NOMO-1 (cell line): ENCODE measurements around the gene SUGCT.
"Not testable (repeated sequence)": the region's sequence is repeated elsewhere in the genome, so short reads cannot be mapped to it uniquely, and the experiment has no call there.

Source experiments
- DNase-seq, 2 experiments: peaks; one replicate each; lab custom pipeline; 2025; ENCODE audit not compliant: unreplicated experiment in 2 of 2; lab: John Stamatoyannopoulos, UW

The SUGCT gene

DNA sequence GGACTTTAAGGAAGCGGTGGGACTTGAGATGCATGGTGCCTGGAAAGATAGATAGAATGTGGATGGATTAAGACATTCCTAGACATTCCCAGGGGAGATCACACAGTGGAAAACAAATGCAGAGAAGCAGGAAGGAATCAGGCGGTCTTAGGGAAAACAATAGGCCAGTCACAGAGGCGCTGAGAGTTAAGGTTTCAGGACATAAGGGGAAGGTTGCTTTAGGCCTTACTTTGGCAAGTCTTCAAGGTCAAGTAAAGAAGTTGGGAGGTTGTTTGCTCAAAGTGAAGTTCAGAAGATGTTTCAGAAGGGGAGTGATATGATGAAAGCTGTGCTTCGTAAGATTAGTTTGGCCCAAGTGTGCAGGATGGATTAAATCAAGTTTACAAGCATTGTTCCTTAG lies 109.4 kb downstream of the SUGCT start:
- no peak for DNase-seq

DNA sequence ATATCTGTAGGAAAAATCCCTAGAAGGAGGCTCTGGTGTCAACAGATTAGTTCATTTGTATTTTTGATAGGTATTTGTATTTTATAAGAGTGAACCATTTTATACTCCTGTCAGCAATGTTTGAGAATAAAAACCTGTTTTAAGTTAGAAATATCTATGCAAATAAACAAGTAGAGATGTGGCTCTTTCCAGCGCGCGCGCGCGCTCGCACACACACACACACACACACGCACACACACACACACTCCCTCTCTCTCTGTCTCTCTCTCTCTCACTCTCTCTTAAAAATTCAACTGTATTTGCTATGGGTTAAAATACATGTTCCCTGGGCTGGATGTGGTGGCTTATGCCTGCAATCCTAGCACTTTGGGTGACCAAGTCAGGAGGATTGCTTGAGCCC lies 113.9 kb downstream of the SUGCT start:
- no peak for DNase-seq

DNA sequence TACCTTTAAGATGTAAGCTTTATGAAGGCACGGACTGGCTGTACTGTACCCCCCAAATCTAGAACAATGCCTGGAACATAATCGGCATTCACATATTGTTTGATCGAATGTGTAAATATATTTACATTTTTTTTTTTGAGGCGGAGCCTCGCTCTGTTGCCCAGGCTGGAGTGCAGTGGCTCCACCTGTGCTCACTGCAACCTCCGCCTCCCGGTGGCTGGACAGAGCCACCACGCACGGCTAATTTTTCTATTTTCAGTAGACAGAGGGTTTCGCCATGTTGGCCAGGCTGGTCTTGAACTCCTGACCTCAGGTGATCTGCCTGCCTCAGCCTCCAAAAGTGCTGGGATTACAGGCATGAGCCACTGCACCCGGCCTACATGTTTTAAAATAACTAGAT lies 118.6 kb downstream of the SUGCT start:
- not testable (repeated sequence) for DNase-seq

DNA sequence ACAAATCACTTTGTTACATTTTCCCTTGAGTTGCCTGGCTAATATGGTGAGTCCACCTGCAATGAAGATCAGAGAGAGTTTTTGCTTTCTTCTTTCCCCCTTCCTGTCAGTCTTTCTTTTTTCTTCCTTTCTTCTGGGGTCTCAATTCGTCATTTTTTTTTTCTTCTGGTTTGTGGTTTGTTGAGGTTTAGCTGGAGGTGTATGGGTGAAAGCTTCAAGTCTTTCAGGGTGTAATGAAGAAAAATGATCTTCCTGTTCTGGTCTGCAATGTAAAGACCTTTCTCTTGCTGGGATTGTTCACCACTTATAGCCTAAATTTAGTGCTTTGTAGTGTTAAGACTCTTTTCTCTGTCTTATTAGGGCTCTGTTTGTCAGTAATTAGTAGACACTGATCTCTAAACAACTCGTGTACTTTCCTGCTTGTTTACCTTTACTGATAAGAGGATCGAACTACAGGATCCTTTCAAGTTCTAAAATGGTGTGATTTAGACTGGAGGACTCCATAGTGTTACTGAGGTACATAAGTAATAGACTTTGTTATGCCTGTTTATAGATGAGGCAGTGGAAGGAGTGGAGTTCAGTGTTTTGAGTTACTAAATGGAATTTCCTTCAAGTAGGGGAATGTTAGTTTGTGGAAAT lies 129.1 kb downstream of the SUGCT start:
- no peak for DNase-seq

DNA sequence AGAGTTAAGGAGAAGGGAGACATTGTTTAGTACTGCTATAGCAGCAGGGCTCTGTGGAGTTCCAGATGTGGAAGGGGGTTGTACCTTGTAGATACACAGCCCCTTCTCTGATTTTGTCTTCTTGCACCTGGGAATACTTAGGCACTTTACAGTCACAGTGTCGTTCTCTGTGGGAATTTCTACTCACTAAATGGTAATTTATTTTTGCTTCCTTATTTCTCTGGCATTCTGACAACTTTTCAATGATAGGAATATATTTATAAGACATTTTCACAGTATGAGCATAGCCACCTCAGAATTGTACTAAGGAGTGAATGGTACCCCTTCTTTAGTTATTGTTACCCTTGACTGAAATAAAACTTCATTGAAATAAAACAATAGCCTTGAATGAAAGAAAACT lies 132.8 kb downstream of the SUGCT start:
- DNase-seq: no peak

DNA sequence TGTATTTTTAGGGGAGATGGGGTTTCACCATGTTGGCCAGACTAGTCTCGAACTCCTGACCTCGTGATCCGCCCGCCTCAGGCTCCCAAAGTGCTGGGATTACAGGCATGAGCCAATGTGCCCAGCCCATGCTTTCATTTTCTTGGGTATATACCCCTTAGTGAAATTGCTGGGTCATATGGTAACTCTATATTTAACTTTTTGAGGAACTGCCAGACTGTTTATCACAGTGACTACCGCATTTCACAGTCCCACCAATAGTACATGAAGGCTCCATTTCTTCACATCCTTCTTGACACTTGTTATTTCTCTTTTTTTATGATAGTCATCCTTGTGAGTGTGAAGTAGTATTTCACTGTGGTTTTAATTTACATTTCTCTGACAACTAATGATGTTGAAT lies 134.0 kb downstream of the SUGCT start:
- peak; percentile 84 to 99 for DNase-seq

DNA sequence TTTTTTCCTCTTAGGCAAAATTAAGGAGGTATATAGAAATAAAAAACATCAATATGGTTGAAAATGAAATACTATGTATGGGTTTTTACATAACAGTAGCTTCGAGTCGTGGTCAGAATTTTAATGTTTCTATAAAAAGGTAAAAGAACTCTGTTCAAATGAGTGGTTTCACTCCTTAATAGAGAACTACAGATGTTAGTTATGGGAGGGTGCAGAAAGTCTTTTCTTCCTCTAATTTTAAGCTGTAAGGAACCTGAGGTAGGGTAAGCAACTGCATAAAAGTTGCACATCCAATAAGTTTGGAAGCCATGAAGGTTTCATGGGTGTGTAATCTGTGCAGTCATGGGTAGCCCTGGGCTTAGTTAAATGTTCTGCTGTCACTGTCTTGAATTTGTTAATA lies 141.3 kb downstream of the SUGCT start:
- DNase-seq: peak in 1 of 2 experiments; percentile 21

DNA sequence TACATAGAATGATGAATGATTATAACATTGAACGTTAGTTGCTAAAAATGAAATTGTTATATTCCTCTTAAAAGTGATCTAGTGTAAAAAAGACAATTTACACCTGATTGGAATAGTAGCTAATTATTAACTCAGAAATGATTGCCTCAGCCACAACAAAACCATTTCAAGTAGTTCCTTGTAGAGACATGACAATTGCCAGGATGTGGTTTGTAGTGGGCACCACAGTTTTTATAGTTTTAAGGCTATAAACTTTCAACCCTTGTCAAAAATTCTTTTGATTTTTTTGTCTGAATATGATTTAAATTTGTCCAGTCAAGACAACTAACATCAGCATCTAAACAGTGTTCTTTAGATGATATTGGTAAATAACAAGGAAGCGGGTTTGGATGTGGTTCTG lies 145.2 kb downstream of the SUGCT start:
- DNase-seq: peak in 1 of 2 experiments; percentile 16

DNA sequence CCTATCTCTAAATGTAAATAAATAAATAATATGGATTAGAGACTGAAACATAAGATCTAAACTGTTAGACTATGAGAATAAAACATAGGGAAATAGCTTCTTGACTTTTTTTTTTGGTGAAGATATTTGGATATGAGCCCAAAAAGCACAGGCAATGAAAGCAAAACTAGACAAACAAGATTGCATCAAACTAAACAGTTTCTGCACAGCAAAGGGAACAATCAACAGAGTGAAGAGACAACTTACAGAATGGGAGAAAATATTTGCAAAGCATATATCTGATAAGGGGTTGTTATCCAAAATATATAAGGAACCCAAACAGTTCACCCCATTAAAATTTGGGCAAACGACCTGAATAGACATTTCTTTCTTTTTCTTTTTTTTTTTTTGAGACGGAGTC lies 148.1 kb downstream of the SUGCT start:
- DNase-seq: no peak

DNA sequence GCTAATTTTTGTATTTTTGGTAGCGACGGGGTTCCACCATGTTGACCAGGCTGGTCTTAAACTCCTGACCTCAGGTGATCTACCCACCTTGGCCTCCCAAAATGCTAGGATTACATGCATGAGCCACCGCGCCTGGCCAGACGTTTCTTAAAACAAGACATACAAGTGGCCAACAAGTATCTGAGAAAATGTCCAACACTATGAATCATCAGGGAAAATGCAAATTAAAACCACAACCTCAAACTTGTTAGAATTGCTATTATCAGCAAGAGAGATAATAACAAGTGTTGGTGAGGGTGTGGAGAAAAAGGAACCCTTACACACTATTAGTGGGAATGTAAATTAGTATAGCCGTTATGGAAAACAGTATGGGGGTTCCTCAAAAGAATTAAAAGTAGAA lies 148.6 kb downstream of the SUGCT start:
- no peak for DNase-seq

DNA sequence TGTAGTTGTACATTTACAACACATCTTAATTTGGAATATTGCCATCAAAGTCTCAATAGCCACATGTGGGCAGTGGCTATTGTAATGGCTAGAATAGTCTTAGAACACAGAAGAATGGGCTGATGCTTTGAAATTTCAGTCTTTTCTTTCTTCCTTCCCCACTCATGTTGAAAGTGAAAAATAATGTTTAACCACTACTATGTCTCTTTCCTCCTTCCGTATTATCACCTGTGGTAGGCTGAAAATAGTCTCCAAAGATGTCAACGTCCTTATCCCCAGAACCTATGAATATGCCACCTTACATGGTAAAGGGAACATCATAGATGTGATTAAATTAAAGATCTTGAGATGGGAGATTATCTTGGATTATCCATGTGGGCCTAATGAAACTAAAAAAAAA lies 154.0 kb downstream of the SUGCT start:
- DNase-seq: no peak

DNA sequence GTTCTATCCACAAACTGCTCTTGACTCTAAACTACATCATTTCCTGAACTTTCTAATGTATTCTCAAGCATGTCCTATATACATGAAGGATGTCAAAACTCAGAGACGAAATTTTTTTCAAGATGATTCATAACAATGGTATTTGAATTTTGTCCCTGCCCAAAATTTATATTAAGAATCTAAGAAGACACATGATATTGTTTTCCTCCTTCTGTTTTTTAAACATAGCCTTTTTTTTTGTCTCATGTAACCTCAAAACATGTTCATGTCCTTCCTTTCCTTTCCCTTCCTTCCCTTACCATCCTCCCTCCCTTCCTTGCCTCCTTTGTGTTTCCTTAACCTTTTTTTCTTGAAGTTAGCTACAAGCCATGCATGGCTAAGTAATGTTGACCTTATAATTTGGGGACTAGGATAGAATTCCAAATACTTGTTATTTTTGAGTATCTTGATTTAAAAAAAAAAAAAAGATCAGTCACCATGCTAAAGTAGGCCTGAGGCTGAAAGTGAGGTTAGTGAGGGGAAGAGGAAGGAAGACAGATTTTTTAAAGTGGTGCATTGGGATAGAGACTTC lies 163.0 kb downstream of the SUGCT start:
- no peak for DNase-seq

DNA sequence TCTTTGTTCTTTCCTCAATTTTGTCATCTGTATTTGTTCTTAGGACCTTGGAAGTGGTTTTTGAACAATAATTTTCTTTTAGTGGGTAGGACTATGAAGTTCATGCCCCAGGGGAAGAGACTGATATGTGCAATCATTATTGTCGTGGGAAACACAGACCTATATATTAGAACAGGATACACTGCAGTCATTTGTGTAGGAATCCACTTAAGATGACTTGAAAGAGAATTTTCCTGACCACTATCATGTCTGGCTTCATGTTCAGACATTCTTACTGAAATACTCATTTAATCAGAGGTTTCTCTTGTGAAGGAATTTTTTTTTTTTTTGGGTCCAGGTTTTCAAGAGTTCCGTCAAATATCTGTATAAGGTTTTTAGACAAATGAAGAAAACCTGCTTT lies 163.6 kb downstream of the SUGCT start:
- DNase-seq: no peak

DNA sequence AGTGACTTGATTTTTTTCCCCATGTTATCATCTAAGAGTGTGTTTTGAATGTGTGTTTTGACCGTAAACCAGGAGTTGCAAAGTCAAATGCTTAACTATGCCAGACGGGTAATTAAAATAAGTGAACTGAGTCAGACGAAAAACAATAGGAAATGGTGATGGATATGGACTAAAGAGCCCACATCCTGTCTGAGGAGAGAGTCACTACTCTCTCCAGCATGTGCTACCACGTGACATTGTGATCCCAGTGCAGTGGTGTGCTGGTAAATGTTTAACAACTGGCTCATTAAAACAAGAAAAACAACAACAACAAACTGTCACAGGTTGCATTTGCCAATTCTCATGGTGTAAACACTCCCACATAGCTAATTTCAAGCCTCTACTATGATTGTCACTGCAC lies 164.3 kb downstream of the SUGCT start:
- DNase-seq: no peak

DNA sequence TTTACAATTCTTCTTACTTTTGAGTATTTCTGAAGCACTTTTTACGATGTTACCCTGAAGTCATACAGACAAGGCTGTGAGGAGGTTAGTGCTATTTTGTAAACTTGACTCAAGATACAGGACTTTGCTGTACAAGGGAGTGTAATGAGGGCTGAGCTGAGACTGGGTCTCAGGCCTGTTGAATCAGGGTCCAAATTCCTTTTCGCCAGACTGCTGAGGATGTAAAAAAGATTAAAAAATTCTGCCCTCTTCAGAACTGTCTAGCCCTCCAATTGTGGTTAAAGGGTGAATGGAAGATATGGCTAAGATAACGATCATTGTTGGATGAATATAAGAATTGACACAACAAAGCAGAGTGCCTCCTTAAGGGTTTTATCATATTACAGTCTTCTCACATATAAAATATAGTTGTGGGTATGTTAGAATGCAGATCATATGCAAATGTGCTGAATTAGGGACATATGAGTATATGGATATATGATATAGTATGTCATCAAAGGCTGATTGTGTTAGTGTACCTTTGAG lies 165.4 kb downstream of the SUGCT start:
- no peak for DNase-seq

DNA sequence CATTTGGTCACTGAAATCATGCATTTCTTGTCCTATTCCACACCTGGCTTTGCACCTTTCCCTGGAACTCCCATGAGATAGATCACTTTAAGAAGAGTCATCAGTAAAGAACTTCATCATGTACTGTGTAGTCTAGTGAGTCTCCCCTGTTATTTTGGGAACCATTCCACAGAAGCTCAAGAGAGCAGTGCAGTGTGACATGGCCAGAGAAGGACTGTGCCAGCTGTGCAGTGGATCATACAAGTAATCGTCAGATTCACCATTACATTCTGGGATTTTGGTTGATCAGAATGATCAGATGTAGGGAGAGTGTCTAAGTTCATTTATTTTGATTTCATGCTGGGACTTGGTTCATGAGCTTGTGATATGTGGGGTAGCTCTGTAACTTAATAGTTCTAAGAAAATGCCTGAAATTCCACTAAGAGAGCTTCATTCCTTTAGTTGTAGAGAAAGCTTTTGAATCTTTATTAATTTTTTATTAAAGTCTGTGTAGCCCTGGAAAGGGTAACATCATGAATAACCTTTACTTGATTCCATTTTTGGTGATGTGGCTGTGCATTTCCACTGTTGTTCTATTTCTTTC lies 166.8 kb downstream of the SUGCT start:
- no peak for DNase-seq

DNA sequence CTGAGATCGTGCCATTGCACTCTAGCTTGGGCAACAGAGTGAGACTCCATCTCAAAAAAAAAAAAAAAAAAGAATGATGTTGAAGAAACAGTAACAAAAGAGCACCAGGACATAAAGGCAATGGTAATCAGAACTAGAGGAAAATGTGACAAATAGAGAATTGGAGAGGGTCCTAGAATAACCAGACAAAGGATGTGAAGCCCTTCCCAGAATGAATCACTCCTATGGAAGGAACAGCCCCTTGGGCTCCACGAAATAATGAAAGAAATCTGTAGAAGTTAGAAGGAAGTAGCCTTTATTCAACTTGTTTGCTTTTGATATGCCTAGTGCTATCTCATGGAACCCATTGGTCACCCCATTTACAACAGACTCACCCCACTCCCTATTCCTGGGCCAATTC lies 169.2 kb downstream of the SUGCT start:
- DNase-seq: no peak

DNA sequence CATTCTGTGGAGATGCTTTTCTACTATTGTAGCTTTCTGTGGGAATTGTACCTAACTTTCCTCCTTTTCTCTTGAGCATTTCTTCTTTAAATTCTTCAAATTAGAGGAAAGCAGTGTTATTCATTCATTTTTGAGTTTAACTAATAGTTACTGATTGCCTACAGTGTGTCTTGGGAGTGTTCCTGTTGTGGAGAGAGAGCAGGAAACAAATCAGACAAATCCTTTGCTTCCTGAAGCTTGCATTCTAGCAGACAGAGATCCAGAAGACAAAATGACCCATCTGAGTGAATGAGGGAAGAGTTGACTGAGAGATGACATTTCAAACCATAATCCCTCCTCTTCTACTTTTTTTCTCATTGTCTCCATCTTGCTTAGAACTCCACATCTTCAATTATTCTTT lies 170.4 kb downstream of the SUGCT start:
- no peak for DNase-seq

DNA sequence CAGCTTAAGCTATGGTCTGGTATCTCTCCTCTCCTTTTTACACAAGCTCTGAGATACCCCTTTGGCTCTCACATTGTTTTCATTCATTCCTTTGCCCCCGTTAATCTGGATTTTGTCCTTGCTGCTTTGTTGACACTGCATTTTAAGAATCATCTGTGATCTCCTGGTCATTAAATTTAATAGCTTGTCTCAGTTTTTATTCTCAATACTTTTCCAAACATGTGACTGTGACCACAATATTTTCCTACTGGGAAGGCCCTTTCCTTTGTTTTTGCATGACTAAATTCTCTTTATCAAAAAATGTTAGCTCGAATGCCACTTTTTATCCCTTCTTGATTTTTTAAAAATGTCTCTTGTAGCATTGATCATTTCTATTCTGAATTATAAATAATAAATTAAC lies 171.2 kb downstream of the SUGCT start:
- DNase-seq: no peak

DNA sequence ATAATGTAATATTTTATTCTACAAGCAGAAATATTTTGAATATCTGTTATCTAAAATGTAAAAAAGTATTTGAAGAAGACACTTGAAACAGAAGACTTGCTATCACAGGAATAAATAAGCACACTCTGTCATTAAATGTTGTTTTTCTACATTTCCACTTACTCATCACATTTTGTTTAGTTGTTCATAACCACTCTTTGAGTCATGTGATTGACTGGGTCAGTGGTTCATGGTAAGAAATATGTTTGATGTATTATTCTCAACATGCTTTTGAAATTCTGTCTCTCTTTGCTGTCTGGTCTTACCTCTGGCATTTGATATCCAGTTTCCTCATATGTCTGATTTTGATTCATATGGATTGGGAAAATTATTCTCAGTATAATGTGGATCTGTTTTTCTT lies 171.8 kb downstream of the SUGCT start:
- no peak for DNase-seq

DNA sequence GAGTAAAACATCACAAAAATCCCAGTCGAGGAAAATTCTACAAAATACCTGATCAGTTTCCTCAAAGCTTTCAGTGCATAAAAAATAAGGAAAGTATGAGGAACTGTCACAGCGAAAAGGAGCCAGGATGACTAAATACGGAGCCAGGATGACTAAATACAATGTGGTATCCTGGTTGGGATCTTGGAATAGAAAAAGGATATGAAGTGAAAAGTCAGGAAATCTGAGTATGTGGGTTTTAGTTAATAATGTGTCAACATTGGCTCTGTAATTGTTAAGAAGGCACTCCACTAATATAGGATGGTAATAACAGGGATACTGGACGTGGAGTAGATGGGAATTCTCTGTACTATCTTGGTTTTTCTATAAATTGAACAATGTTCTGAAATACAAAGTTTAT lies 175.5 kb downstream of the SUGCT start:
- DNase-seq: no peak

DNA sequence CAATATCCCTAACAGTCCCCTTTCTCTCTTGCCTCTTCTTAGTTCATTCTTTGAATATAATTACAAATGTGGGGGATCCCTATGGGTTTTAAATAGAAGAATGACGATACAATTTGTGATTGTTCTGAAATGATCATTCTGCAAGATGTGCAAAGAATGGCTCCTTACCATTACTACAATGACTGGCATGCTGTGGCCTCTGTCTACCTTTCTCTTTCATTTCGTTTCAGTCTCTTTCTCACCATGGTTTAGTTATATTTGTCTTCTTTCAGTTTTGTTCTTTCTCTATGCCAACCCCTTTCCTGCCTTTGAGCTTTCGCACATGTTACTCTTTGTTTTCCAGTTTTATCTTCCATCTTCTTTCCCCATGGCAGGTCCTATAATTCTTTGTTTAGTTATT lies 176.5 kb downstream of the SUGCT start:
- DNase-seq: no peak
